Endometrium (tissue), 2 donors: ENCODE results near the gene PLAU.

Source experiments
- FAIRE-seq: peaks from 2 replicates; lab custom pipeline; 2012; peaks lifted over from hg19 to GRCh38; lab: Jason Lieb, UNC
- donor health status: control.
- donor health status: control.

PLAU gene

GRCh38 chr10:73910764-73911552 lies at the start of gene PLAU:
TSS of gene PLAU (plus strand) at chr10:73911132. CDS start at chr10:73911556, 424 bp downstream.
- no peak for FAIRE-seq

- no peak for FAIRE-seq
Observed at GRCh38 chr10:73862011-73862410, 48.9 kb upstream of the PLAU start.

GRCh38 chr10:73863039-73863817 lies 47.7 kb upstream of the PLAU start:
- no peak for FAIRE-seq

- FAIRE-seq = no peak
Observed at GRCh38 chr10:73864229-73864628, 46.7 kb upstream of the PLAU start.

- no peak for FAIRE-seq
Observed at GRCh38 chr10:73865107-73865458, 45.8 kb upstream of the PLAU start.

GRCh38 chr10:73865459-73866442 lies 45.2 kb upstream of the PLAU start:
- no peak for FAIRE-seq

- FAIRE-seq = no peak
Observed at GRCh38 chr10:73866621-73867020, 44.3 kb upstream of the PLAU start.

GRCh38 chr10:73867126-73867807 lies 43.7 kb upstream of the PLAU start:
- FAIRE-seq = no peak

- FAIRE-seq = no peak
Observed at GRCh38 chr10:73867871-73868631, 42.9 kb upstream of the PLAU start.

GRCh38 chr10:73868655-73869195 lies 42.2 kb upstream of the PLAU start:
- FAIRE-seq = no peak

- FAIRE-seq = no peak
Observed at GRCh38 chr10:73871295-73872189, 39.4 kb upstream of the PLAU start.

GRCh38 chr10:73872190-73872710 lies 38.7 kb upstream of the PLAU start:
- FAIRE-seq = no peak

- FAIRE-seq = no peak
Observed at GRCh38 chr10:73873142-73873837, 37.6 kb upstream of the PLAU start.

- no peak for FAIRE-seq
Observed at GRCh38 chr10:73873838-73874215, 37.1 kb upstream of the PLAU start.

GRCh38 chr10:73874267-73875138 lies 36.4 kb upstream of the PLAU start, which contains the start of gene CAMK2G:
TSS of gene CAMK2G (minus strand) at chr10:73874555. CDS start at chr10:73874461, 94 bp downstream.
- FAIRE-seq = no peak

- no peak for FAIRE-seq
Observed at GRCh38 chr10:73875139-73875475, 35.8 kb upstream of the PLAU start.

GRCh38 chr10:73876157-73876556 lies 34.8 kb upstream of the PLAU start:
- no peak for FAIRE-seq

GRCh38 chr10:73876566-73876965 lies 34.4 kb upstream of the PLAU start:
- FAIRE-seq = no peak
